Mesenchymal stem cell (in vitro differentiated cells and primary cell): ENCODE data around the gene AGAP2.

Source experiments
- DNase-seq: peaks from one replicate; pipeline ENCODE4 v3.0.0-alpha.2; 2013
- H2AFZ ChIP-seq: one replicate; pipeline ENCODE4 v1.6.1; 2013; ENCODE audit warnings: low read depth, mild to moderate bottlenecking, control low read depth, inconsistent platforms, low read length, moderate library complexity
- H2AK5ac ChIP-seq: 2 replicates; pipeline ENCODE4 v1.6.1; 2013; ENCODE audit warnings: low read length, moderate library complexity, mild to moderate bottlenecking, inconsistent platforms; ENCODE audit not compliant: severe bottlenecking
- H2BK120ac ChIP-seq: one replicate; pipeline ENCODE4 v1.6.1; 2013; ENCODE audit warnings: low read depth, mild to moderate bottlenecking, inconsistent platforms, low read length, moderate library complexity
- H2BK12ac ChIP-seq, 2 experiments: one replicate each; pipeline ENCODE4 v1.6.1; 2013; ENCODE audit warnings: inconsistent platforms in 2 of 2, low read length in 2 of 2, mild to moderate bottlenecking in 2 of 2, moderate library complexity in 2 of 2, control low read depth in 1 of 2
- H2BK15ac ChIP-seq: one replicate; pipeline ENCODE4 v1.6.1; 2013; ENCODE audit warnings: mild to moderate bottlenecking, low read depth, inconsistent platforms; ENCODE audit not compliant: poor library complexity, severe bottlenecking
- H2BK5ac ChIP-seq: 2 replicates; pipeline ENCODE4 v1.6.1; 2013; ENCODE audit warnings: low read depth, mild to moderate bottlenecking, low read length, control low read depth, inconsistent platforms; ENCODE audit not compliant: poor library complexity, severe bottlenecking
- H3K14ac ChIP-seq, 2 experiments: one replicate each; pipeline ENCODE4 v1.6.1; 2013; ENCODE audit warnings: inconsistent platforms in 2 of 2, low read length in 2 of 2, control low read depth in 1 of 2, mild to moderate bottlenecking in 1 of 2, moderate library complexity in 1 of 2
- H3K18ac ChIP-seq, 2 experiments: one replicate each; pipeline ENCODE4 v1.6.1; 2013; ENCODE audit warnings: inconsistent platforms in 2 of 2, low read length in 2 of 2, control low read depth in 1 of 2, low read depth in 1 of 2, mild to moderate bottlenecking in 1 of 2
- H3K23ac ChIP-seq, 2 experiments: one replicate each; pipeline ENCODE4 v1.6.1; 2013; ENCODE audit warnings: inconsistent platforms in 2 of 2, low read length in 2 of 2, mild to moderate bottlenecking in 2 of 2, moderate library complexity in 2 of 2, control low read depth in 1 of 2
- H3K27ac ChIP-seq: 2 replicates; pipeline ENCODE4 v1.5.1; 2013; ENCODE audit warnings: mild to moderate bottlenecking, moderate library complexity, low read length, control low read depth, inconsistent platforms; ENCODE audit not compliant: poor library complexity, severe bottlenecking
- H3K27me3 ChIP-seq, 2 experiments: 2 replicates each; pipeline versions ENCODE4 v1.6.1 to v1.7.0; 2013; ENCODE audit warnings: low read length in 2 of 2, mild to moderate bottlenecking in 2 of 2, moderate library complexity in 2 of 2, control low read depth in 1 of 2, inconsistent platforms in 1 of 2; ENCODE audit not compliant: control insufficient read depth in 1 of 2, insufficient read depth in 1 of 2
- H3K36me3 ChIP-seq, 2 experiments: 2 replicates each; pipeline versions ENCODE4 v1.6.1 to v1.7.0; 2013; ENCODE audit warnings: low read length in 2 of 2, control low read depth in 1 of 2, inconsistent platforms in 1 of 2, low read depth in 1 of 2, mild to moderate bottlenecking in 1 of 2; ENCODE audit not compliant: insufficient read depth in 2 of 2, control insufficient read depth in 1 of 2
- H3K4ac ChIP-seq, 2 experiments: one replicate each; pipeline ENCODE4 v1.6.1; 2013; ENCODE audit warnings: inconsistent platforms in 2 of 2, low read length in 2 of 2, mild to moderate bottlenecking in 2 of 2, moderate library complexity in 2 of 2, control low read depth in 1 of 2, low read depth in 1 of 2
- H3K4me1 ChIP-seq: 2 replicates; pipeline ENCODE4 v1.6.1; 2013; ENCODE audit warnings: low read depth, low read length, control low read depth; ENCODE audit not compliant: control insufficient read depth, insufficient read depth
- H3K4me2 ChIP-seq: 2 replicates; pipeline ENCODE4 v1.6.1; 2013; ENCODE audit warnings: low read length, mild to moderate bottlenecking, inconsistent platforms; ENCODE audit not compliant: poor library complexity, severe bottlenecking
- H3K4me3 ChIP-seq, 2 experiments: 2 replicates each; pipeline versions ENCODE4 v1.5.1 to v1.7.0; 2013; ENCODE audit warnings: low read length in 2 of 2, mild to moderate bottlenecking in 2 of 2, control low read depth in 1 of 2, low read depth in 1 of 2; ENCODE audit not compliant: insufficient read depth in 1 of 2
- H3K79me1 ChIP-seq: replicated peaks from 2 replicates; pipeline ENCODE4 v1.6.1; 2013; ENCODE audit warnings: mild to moderate bottlenecking, control low read depth, low read length, inconsistent platforms; ENCODE audit not compliant: poor library complexity, severe bottlenecking
- H3K9ac ChIP-seq: 2 replicates; pipeline ENCODE4 v1.7.0; 2013; ENCODE audit warnings: mild to moderate bottlenecking, low read length, moderate library complexity
- H3K9me3 ChIP-seq: 2 replicates; pipeline ENCODE4 v1.7.0; 2013; ENCODE audit warnings: mild to moderate bottlenecking, low read length; ENCODE audit not compliant: control insufficient read depth
- H4K8ac ChIP-seq: one replicate; pipeline ENCODE4 v1.6.1; 2013; ENCODE audit warnings: inconsistent platforms, mild to moderate bottlenecking, low read length, moderate library complexity
- H4K91ac ChIP-seq: one replicate; pipeline ENCODE4 v1.6.1; 2013; ENCODE audit warnings: mild to moderate bottlenecking, low read length, inconsistent platforms
- WGBS: methylation state at CpG from one replicate; pipeline ENCODE4 v1.1.7; 2013; ENCODE audit warnings: mixed read lengths; 5-methylcytosine and 5-hydroxymethylcytosine counted together

AGAP2 gene

DNA sequence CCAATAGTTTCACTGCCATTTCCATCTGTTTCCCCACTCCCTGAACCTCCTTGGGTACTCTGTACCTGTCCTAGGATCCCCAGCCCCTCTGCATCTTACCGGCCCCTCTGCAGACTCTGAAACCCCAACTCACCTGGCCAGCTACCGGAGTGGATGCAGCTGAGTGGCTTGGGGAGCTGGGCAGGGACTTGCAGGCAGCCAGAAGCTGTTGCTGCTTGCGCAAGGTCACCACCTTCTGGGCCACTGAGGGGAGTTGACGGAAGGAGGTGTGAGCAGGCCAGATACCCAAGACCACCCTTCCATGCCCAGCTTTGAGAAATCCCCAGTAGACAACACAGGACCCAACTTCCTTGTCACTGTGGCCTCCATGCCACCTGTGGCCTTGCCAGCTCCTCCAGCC is 6.3 kb downstream of the AGAP2 start:
- peaks cover 93 to 94% of the 10 kb centered on the region in 2 experiments for H3K27me3 ChIP-seq
- H4K91ac ChIP-seq, result no peak overlapping the region
- no peak overlapping the region for H3K18ac ChIP-seq
- no peak overlapping the region for H4K8ac ChIP-seq
- no peak overlapping the region for H2AFZ ChIP-seq
- no peak overlapping the region for H2AK5ac ChIP-seq
- DNase-seq, result no peak
- no peak overlapping the region for H2BK12ac ChIP-seq
- H3K23ac ChIP-seq, result no peak overlapping the region
- H3K4me3 ChIP-seq, result no peak overlapping the region
- no peaks in the 10 kb centered on the region for H3K36me3 ChIP-seq
- H3K79me1 ChIP-seq, result no peaks in the 10 kb centered on the region
- H3K9ac ChIP-seq, result no peak overlapping the region
- H2BK5ac ChIP-seq, result no peak overlapping the region
- H3K14ac ChIP-seq, result no peak overlapping the region
- no peaks in the 10 kb centered on the region for H3K9me3 ChIP-seq
- peaks cover 13% of the 10 kb centered on the region for H3K4me1 ChIP-seq
- no peak overlapping the region for H3K4me2 ChIP-seq
- H2BK120ac ChIP-seq, result no peak overlapping the region
- 75% methylated on average over 2 of the region's 4 CpGs for WGBS
- no peak overlapping the region for H3K27ac ChIP-seq
- H3K4ac ChIP-seq, result no peak overlapping the region
- H2BK15ac ChIP-seq, result no peak overlapping the region

DNA sequence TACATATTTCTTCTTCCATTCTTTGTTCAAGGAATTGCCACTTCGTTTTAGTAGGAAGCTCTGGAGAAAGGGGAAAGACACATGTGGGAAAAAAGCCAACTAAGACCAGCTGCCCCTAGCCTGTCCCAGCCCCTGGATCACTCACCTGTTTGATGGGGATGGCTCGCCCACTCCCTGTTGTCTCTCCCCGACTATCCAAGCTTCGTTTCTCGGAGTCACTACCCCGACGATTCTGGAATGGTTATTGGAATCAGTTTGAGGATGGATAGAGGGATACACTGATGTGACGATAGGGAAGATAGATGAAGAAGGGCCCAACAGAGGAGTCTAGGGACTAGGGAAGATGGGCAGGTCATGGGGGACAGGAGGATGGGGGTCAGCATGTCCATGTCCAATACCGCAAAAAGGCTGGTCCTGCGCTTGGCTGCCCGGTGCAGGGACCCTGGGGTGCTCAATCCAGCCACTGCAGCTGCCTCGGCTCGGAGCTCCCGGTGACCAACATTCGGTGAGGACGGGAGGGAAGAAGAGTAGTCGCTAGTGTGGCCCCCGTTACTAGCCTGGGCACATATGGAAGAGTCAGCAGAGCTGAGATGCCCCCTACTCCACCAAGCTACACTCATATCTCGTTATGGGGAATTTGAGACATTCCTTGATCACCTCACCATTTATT is 7.0 kb downstream of the AGAP2 start:
- peaks cover 14% of the 10 kb centered on the region for H3K4me1 ChIP-seq
- H3K9ac ChIP-seq, result no peak overlapping the region
- H2BK12ac ChIP-seq, result no peak overlapping the region
- H2BK5ac ChIP-seq, result no peak overlapping the region
- H2BK15ac ChIP-seq, result no peak overlapping the region
- no peak for DNase-seq
- H3K4ac ChIP-seq, result no peak overlapping the region
- peaks cover 92 to 93% of the 10 kb centered on the region in 2 experiments for H3K27me3 ChIP-seq
- no peak overlapping the region for H3K4me2 ChIP-seq
- no peak overlapping the region for H3K14ac ChIP-seq
- no peak overlapping the region for H4K8ac ChIP-seq
- H2AFZ ChIP-seq, result no peak overlapping the region
- H3K27ac ChIP-seq, result no peak overlapping the region
- H3K9me3 ChIP-seq, result no peaks in the 10 kb centered on the region
- no peak overlapping the region for H2BK120ac ChIP-seq
- WGBS, result 82% methylated on average over 18 of the region's 19 CpGs
- no peak overlapping the region for H4K91ac ChIP-seq
- H3K23ac ChIP-seq, result no peak overlapping the region
- no peak overlapping the region for H2AK5ac ChIP-seq
- H3K79me1 ChIP-seq, result no peaks in the 10 kb centered on the region
- no peak overlapping the region for H3K18ac ChIP-seq
- H3K36me3 ChIP-seq, result peaks cover 0 to 1% of the 10 kb centered on the region in 2 experiments
- H3K4me3 ChIP-seq, result no peak overlapping the region

DNA sequence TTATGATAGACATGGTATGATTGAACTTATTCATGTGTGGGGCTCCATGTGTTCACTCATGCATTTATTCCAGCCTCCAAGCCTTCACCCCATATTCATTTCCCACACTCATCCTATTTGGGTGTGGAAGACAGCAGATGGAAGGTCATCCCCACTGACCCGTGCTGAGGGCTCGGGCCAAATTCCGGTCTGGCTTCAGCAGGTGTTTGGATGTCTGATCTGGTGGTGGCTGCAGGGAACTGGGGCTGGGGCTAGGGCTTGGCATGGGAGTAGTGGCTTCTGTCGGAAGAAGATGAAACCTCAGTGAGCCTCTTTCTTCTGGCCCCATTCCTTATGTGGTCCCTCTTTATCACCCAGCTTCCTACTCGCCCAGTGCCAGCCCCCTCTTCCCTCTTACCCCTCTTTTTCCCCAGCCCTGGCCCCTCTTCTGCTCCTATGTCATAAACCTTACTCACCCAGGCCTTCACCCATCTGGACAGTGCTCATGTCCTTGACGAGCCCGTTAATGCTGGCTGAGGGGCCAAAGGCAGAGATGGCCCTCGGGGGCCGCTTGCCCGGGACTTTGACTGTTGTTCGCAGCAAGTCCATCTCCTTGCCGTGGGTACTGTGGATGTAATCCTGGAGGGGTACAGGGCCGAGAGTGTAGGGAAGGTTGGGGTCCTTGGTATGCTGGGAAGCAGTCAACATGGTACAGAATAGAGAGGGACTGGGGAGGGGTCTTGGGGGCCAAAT is 8.0 kb downstream of the AGAP2 start:
- DNase-seq, result no peak
- H3K23ac ChIP-seq, result no peak overlapping the region
- peaks cover 0 to 4% of the 10 kb centered on the region in 2 experiments for H3K36me3 ChIP-seq
- no peak overlapping the region for H4K91ac ChIP-seq
- H3K4me2 ChIP-seq, result no peak overlapping the region
- no peak overlapping the region for H3K9ac ChIP-seq
- no peaks in the 10 kb centered on the region for H3K9me3 ChIP-seq
- H2BK5ac ChIP-seq, result no peak overlapping the region
- H2BK15ac ChIP-seq, result no peak overlapping the region
- H3K79me1 ChIP-seq, result no peaks in the 10 kb centered on the region
- no peak overlapping the region for H3K27ac ChIP-seq
- WGBS, result 83% methylated on average over 12 of the region's 13 CpGs
- H3K14ac ChIP-seq, result no peak overlapping the region
- H2AK5ac ChIP-seq, result no peak overlapping the region
- H2BK120ac ChIP-seq, result no peak overlapping the region
- no peak overlapping the region for H4K8ac ChIP-seq
- H3K4ac ChIP-seq, result no peak overlapping the region
- peaks cover 81 to 91% of the 10 kb centered on the region in 2 experiments for H3K27me3 ChIP-seq
- no peak overlapping the region for H2AFZ ChIP-seq
- H3K4me3 ChIP-seq, result no peak overlapping the region
- H2BK12ac ChIP-seq, result no peak overlapping the region
- peaks cover 18% of the 10 kb centered on the region for H3K4me1 ChIP-seq
- H3K18ac ChIP-seq, result no peak overlapping the region

DNA sequence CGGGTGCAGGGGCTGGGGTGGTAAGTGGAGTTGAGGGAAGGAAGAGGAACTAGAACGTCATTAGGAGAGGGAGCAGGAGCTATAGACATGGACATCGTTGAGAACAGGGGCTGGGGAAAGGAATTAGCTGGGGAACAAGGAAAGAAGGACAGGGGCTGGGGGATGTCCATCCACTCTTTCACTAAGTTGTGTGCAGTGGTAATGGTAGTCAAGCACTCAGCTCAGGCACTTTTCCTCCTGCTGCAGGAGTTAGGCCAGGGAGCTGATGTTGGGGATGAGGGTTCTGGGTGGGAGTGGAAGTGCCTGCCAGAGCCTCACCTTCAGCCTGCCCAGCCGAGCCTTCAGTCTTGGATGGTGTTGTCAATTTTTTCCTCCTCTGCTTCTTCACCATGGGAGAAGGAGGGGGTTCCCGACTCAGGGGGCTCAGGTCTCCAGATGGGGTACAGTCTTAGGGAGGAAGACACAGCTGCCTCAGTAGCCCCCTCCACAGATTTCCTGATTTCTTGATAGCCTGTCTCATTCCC is 9.2 kb downstream of the AGAP2 start:
- Histone ChIP-seq H3K23ac (no peak overlapping the region), H3K79me1 (no peaks in the 10 kb centered on the region), H3K18ac (no peak overlapping the region), H3K9me3 (no peaks in the 10 kb centered on the region), H3K14ac (no peak overlapping the region), H3K4me1 (peaks cover 18% of the 10 kb centered on the region), H3K4me2 (no peak overlapping the region), H3K4ac (no peak overlapping the region), H2AFZ (no peak overlapping the region), H2BK5ac (no peak overlapping the region), H2BK15ac (no peak overlapping the region), H2BK120ac (no peak overlapping the region), H4K91ac (no peak overlapping the region), H3K4me3 (no peak overlapping the region), H3K9ac (no peak overlapping the region), H4K8ac (no peak overlapping the region), H3K36me3 (peaks cover 0 to 4% of the 10 kb centered on the region in 2 experiments), H2BK12ac (no peak overlapping the region), H3K27me3 (peaks cover 77 to 88% of the 10 kb centered on the region in 2 experiments), H3K27ac (no peak overlapping the region), H2AK5ac (no peak overlapping the region)
- WGBS, result 65% methylated on average over 5 of the region's 5 CpGs
- no peak for DNase-seq
